ENCODE data around the gene CDKL5.
A peak's percentile ranks its signal among the peaks of the same experiment; 100 is the strongest.

CDKL5 gene

GRCh38 chrX:18617407-18617750 is 192.0 kb downstream of the CDKL5 start:
- no peak for TF ChIP-seq CTCF (conservative IDR thresholded peaks at IDR 0.05)
- 0 out of 2 replicates have a peak overlapping the region, but pooled peaks have one; percentile 85 for H3K27ac ChIP-seq

- peak overlapping the region; percentile 85 for H3K27ac ChIP-seq
- no peak for TF ChIP-seq CTCF (conservative IDR thresholded peaks at IDR 0.05)
These were observed 193.9 kb downstream of the CDKL5 start for GRCh38 chrX:18619288-18619687.

GRCh38 chrX:18620349-18620748 is 194.9 kb downstream of the CDKL5 start:
- TF ChIP-seq CTCF (conservative IDR thresholded peaks at IDR 0.05) = no peak
- peak overlapping the region; percentile 85 for H3K27ac ChIP-seq

- H3K27ac ChIP-seq = no peak overlapping the region
- no peak for TF ChIP-seq CTCF (conservative IDR thresholded peaks at IDR 0.05)
These were observed 199.2 kb downstream of the CDKL5 start for GRCh38 chrX:18624599-18624998.

GRCh38 chrX:18630934-18631333 is 205.5 kb downstream of the CDKL5 start:
- H3K27ac ChIP-seq = no peak overlapping the region
- no peak for TF ChIP-seq CTCF (conservative IDR thresholded peaks at IDR 0.05)

- TF ChIP-seq CTCF (conservative IDR thresholded peaks at IDR 0.05) = no peak
- no peak overlapping the region for H3K27ac ChIP-seq
These were observed 213.0 kb downstream of the CDKL5 start for GRCh38 chrX:18638398-18638797.

- TF ChIP-seq CTCF (conservative IDR thresholded peaks at IDR 0.05) = no peak
- H3K27ac ChIP-seq = no peak overlapping the region
These were observed 213.9 kb downstream of the CDKL5 start for GRCh38 chrX:18639280-18639679.

- H3K27ac ChIP-seq = no peak overlapping the region
- no peak for TF ChIP-seq CTCF (conservative IDR thresholded peaks at IDR 0.05)
These were observed 215.3 kb downstream of the CDKL5 start for GRCh38 chrX:18640686-18641085.

All from VCaP (cell line).